Measurements from ENCODE around the gene PCNX1. TPM values are rescaled to one million over a fixed set of nuclear protein-coding genes. Genes with fewer than 3 reads are reported as not detected.

PCNX1 gene
- total and polyA plus RNA-seq, 9 of the 15 experiments (the other 6 are each of a cell fraction or from before 2014, with no cell fraction given), result 0.30 to 4.5 (median 2.3) TPM

DNA sequence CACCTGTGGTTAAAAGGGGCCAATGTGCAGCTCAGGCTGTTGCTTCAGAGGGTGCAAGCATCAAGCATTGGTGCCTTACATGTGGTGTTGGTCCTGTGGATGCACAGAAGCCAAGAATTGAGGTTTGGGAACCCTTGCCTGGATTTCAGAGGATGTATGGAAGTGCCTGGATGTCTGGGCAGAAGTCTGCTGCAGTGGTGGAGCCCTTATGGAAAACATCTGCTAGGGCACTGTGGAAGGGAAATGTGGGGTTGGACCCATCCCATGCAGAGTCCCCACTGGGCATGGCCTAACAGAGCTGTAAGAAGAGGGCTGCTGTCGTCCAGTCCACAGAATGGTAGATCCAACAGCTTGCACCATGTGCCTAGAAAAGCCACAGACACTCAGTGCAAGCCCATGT lies 36.6 kb downstream of the PCNX1 start:
- 0% methylated on average over 1 of the region's 1 CpG for WGBS (ENCODE audit: insufficient coverage, low coverage, missing lambda C conversion rate)
- Histone ChIP-seq H2AFZ (ENCODE audit: low read depth, low read length) (no peak overlapping the region), H3K4me3 (no peak overlapping the region), H4K20me1 (replicated peaks; ENCODE audit: control insufficient read depth, insufficient read depth, low read length) (no peaks in the 10 kb centered on the region), H3K27ac (ENCODE audit: extremely low read depth, low read depth, low read length) (no peak overlapping the region), H3K9me3 (replicated peaks; ENCODE audit: control insufficient read depth, insufficient read depth, low read depth, low read length) (no peaks in the 10 kb centered on the region; the same call in 1 of the 2 replicates), H3K9ac (ENCODE audit: insufficient read depth in 1 of 2, low read depth in 2 of 2, low read length in 2 of 2) (no peak overlapping the region), H3K27me3 (ENCODE audit: control insufficient read depth in 2 of 2, insufficient read depth in 2 of 2, low read length in 2 of 2) (no peaks in the 10 kb centered on the region), H3K4me1 (replicated peaks in 1 of 2; ENCODE audit: control insufficient read depth in 2 of 2, insufficient read depth in 2 of 2, low read length in 2 of 2) (no peaks in the 10 kb centered on the region), H3K9me1 (ENCODE audit: control insufficient read depth, insufficient read depth, low read length) (no peaks in the 10 kb centered on the region), H3K36me3 (ENCODE audit: control insufficient read depth, insufficient read depth, low read length) (no peaks in the 10 kb centered on the region), H3K4me2 (ENCODE audit: insufficient read depth, low read length) (no peak overlapping the region), H3K79me2 (ENCODE audit: control insufficient read depth, insufficient read depth, low read length) (no peaks in the 10 kb centered on the region)
- DNase-seq (ENCODE audit: extremely low read depth in 1 of 4, low spot score in 3 of 4) (no peak), FAIRE-seq (no peak), ATAC-seq (no peak)
- intact Hi-C loops (cut with micrococcal nuclease) (no loop called here), in situ Hi-C loops (cut with MboI) (no loop called here)
- ChIA-PET POLR2A (no interaction called here), CTCF (ENCODE audit: low intra/inter-chr PET ratio) (no interaction called here)
- BruUV-seq (replicated peaks), result no TSS peak
- 0 out of 2 replicates have a peak, but pooled peaks have one; percentile 60 for TF ChIP-seq CBX5 (IDR thresholded peaks at IDR 0.05; ENCODE audit: borderline replicate concordance, low read depth)
- no peak for TF ChIP-seq TBL1XR1 (IDR thresholded peaks at IDR 0.05; ENCODE audit: low read length in 2 of 2)
- TF ChIP-seq TRIM28 (IDR thresholded peaks at IDR 0.05), result 0 out of 2 replicates have a peak, but pooled peaks have one; percentile 18
- no peak for TF ChIP-seq CEBPG (CRISPR knock-in tag; IDR thresholded peaks at IDR 0.05)
- 0 out of 4 replicates have a peak, but pooled peaks of 1 of the 2 experiments have one; percentile 2 for TF ChIP-seq CEBPG (tag; conservative IDR thresholded peaks at IDR 0.05 in 1 of 2, IDR thresholded peaks at IDR 0.05 in 1 of 2)
- TF ChIP-seq KLF10 (CRISPR knock-in tag; IDR thresholded peaks at IDR 0.05), result no peak
- peak; percentile 10 for TF ChIP-seq ZFP36 (IDR thresholded peaks at IDR 0.05; ENCODE audit: low read depth, low read length, partially characterized antibody)
- TF ChIP-seq CBX1 (IDR thresholded peaks at IDR 0.05; ENCODE audit: low read depth), result peak; percentile 37; the same call in 1 of the 2 replicates
